NCI-H1436 (cell line): Measurements from ENCODE around the gene LANCL2.
A peak's percentile ranks its signal among the peaks of the same experiment; 100 is the strongest.
"Not testable (repeated sequence)": the region's sequence is repeated elsewhere in the genome, so short reads cannot be mapped to it uniquely, and the experiment has no call there.

ENCODE experiments used
- DNase-seq: peaks from one replicate; lab custom pipeline; 2025; lab: John Stamatoyannopoulos, UW

The LANCL2 gene

GRCh38 chr7:55362927-55363326 lies 2.2 kb upstream of the LANCL2 start:
- DNase-seq: no peak

DNA sequence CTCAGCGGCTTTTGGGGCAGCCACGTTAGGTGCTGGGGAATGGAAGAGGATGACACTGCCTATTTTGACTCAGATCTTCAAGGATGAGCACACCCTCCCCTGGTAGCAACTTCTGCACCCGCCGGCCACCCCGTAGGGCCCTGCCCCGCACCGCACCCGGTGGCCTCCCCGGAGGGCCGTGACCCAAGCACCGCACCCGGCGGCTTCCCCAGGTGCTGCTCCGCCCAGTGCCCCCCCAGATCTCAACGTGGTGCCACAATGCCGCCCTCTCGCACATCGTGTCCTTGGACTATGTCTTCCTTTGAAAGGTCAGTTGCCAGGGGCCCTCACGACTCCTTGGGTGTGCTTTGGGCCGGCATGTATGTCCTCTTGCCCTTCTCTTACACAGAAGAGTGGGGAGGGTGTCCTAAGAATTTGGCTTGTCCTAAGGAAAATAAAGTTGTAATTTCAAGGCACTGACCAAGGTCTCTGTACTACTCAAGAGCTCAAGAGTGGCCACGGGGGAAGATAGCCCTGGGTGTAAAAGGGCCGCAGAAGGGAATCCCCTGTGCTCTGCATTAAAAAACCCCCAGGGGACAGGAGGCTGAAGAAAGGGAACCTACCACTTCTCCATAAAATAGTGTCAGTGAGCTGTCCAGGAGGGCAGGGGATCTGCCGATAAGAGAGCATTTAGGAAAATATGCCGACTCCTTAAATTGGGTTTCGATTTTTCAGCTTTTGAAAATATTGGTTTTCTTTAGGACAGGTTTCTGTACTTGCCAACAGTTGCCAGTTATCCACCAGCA lies 1.6 kb upstream of the LANCL2 start:
- no peak for DNase-seq

GRCh38 chr7:55365675-55366460 lies 731 bp downstream of the LANCL2 start:
- peak; percentile 88 for DNase-seq

DNA sequence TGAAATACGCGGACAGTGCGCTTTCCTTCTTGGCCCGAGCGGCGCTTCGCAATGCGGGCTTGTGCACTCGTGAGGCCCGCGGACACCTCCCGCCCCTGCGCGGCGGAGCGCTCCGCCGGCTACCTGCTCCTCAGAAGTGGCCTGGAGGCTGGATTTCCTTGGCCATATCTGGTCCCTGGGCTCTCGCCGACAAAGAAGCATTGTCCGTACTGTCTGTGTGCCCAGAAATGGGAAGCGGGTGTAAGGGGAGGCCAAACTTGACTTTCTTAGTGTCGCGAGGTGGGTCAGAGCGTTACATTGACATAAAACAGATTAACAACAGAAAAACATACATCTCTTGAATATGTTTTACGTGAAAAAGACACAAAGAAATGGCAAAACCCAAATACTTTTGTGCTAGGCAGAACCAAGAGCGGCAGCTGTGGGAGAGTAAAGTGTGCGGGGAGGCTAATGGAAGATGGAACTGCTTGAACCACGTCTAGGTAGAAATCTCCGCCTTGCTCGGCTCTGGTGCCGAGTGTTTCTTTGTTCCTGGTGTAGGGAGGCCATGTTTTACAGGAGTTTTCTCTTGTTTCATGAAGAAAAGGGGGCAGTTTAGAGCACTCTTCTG lies 1.4 kb downstream of the LANCL2 start:
- DNase-seq: no peak

- DNase-seq: no peak
Observed at GRCh38 chr7:55367283-55367840, 2.2 kb downstream of the LANCL2 start.

DNA sequence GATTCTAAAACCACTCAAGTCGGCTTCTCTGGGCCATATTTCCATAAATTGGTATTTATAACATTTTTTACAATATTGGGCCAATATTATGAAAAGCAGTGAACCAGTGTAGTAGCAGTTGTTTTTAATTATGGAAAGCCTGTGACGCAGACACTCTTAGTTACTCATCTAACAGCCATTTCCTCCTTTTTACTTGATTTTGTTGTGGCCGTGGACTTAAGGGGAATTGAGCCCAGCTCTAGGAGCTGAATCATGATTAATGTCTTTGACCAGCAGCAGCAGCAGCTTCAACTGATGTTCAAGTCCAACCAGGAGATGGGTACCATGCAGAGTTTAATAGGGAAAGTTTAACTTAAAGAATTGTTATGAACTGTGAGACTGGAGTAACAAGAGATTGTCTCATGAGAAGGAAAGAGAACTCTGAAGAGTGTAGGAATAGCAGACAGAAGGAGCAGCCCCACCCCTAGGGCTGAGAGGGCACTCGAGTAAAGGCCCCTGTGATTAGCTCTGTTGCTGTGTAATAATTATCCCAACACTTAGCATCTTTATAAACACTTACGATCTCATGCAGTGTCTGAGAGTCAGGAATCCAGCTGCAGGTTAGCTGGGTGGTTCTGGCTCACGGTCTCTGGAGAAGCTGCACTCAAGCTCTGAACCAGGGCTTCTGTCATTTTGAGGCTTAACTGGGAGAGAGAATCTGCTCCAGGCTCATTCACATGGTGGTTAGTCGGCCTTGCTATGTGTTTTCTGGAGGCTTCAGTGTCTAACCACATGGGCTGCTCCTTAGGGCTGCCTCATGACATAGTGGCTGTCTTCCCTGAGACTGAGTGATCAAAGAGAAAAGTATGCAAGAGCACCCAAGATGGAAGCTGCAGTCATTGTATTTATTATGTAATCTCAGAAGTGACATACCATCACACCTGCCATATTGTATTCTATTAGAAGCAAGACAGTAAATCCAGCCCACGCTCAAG lies 4.6 kb downstream of the LANCL2 start:
- no peak for DNase-seq

- DNase-seq: no peak
Observed at GRCh38 chr7:55374213-55374612, 9.1 kb downstream of the LANCL2 start.

- DNase-seq: no peak
Observed at GRCh38 chr7:55375237-55375636, 10.1 kb downstream of the LANCL2 start.

DNA sequence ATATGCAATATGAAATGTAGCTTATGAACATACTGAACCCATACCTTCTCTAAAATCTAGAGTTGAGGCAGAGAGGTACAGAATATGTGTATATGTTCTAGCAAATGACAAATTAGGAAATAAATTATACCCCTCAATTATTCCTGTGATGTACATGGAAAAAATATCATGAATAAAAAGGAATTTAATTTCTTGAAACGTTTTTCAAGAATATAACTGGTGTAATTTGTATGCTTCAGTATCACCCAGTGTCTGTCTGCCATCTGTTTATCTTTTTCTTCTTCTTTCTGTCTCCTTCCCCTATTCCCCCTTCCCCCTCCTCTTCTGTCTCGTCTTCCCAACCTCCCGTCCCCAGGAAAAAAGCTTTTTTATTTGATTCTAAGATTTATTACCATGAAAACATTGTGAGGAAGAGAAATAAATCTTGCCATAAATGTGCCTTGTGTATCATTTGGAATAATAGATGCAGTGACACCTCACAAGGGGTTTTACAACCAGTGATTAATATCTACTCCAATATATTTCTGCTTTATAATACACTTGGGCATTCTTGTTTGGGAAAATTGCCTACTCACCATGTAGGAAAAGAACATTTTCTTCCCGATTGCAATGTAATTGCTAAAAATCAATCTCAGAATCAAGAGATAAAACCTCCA lies 12.2 kb downstream of the LANCL2 start:
- no peak for DNase-seq

DNA sequence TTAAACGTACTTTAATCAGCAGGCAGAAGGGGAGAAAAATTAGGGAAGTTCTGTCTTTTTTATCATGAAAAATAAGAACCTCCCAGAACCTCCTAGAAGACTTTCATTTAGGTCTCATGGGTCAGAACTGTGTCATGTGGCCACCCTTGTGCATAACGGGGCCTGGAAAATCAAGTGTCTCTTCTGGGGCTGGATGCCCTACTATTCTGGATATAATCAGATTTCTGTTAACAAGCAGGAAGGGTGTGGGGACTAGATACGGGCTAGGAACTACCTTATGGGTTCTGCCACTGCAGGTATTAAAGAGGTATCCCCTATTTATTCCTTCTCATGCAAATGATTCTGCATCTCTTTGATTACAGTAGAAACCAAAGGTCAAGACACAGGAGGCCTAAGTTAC lies 14.1 kb downstream of the LANCL2 start:
- DNase-seq: no peak

DNA sequence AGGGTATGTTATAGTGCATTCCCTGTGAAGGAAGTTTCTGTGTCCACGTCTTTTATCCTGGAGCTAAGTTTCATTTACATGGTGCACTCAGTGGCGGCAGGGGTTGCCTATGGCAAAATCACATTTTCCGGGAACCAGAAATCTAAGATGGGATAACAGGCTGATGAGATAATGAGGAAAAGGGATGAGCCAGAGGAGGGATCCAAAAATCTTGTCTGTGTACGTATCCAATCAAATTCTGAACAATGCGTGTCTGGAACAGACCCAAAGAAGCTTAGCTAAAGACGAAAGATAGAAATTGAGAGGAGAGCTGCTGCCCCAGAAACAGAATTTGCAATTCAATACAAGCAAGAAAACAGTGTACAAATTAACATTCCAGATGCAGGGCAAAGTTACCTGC lies 16.1 kb downstream of the LANCL2 start:
- DNase-seq: no peak

DNA sequence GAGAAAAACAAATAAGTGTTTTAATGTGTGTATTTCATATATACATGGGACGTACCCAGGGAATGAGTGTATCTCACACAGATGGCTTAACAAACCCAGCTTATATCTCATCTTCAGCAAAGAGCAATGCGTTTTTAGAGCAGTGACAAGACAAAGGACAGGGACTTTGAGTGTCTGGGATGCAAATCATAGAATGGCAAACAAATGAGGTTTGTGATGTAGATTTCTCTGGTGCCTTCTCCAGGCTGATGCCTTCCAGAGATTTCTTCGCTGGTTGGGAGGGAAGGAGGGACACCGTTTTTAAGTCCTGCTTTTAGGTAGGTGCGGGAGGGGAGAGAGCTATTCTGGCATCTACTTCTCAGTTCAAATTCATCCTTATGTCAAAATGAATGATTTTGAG lies 16.6 kb downstream of the LANCL2 start:
- no peak for DNase-seq

GRCh38 chr7:55382251-55382650 lies 17.1 kb downstream of the LANCL2 start:
- no peak for DNase-seq

DNA sequence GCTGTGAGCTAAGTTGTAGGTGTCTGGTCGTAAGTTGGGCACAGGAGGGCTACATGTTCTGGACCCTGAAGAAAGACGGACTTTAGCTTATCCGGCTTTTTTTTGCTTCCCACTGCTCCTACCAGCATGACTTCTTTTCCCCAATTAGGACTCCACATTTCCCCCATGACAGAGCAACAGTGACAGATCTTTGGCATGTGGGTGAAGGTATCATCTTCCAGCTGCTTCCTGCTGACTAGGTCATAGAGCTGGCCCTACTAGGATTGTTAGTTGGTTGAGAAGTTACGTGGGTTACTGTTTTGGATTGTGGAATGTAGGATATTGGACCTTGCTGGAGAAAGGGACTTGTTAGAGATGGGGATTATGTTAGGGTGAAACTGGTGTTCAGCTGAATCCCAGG lies 21.4 kb downstream of the LANCL2 start:
- DNase-seq: no peak

DNA sequence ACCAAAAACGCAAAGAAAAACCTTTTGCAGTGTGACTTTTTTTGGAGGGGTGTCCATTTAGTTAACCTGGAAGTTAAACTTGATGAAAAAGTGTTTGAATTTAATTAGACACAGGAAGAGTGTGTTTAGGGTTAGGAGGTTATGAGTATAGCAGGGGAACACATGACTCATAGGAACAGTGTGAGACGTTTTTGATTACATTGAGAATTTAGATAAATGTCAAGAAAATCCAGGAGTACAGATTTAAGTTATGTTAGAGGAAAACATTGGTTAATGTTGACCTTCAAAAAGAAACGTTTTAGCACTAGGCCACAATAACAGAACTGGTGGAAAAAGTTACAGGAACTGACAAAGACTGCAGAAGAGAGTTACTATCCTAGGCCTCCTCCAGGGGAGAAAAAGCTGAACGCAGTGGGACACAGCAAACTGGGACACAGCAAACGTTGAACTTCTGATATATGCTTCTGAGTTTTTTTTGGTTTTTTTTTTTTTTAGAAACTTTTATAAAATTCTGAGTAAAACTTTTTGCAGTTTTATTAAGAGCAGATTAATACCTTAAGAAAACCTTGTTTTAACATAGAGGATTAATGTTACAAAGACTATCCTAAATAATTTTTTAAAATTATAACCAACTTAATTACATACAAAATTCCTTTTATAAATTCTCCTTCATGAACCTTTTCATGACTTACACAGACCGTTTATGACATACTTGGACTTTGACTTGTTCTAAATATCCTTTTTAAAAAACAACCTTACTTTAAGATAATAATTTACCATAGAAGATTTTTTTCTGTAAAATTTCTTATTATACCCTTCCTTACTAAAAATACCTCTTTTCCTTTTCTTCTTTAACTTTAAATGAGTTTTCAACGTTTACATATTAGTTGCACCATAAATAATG lies 22.2 kb downstream of the LANCL2 start:
- DNase-seq: no peak

- DNase-seq: no peak
Observed at GRCh38 chr7:55396233-55396785, 31.2 kb downstream of the LANCL2 start.

DNA sequence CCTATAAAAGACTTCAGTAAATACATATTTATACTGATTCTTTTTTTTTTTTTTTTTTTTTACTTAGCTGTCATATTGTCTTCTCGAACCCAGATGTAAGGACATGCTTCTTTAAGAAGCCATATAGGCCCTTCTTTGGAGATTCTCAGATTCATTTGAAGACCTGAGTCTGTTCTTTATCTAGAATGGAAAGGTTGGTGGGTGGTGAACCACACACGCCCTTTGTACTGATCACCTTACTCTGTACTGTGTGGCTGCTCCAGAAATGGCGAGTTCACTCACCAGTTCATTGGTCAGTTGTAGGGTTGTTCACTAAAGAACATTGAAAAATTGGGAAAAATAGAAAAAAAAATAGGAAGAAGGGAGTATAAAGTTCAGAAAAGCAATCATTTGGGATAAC lies 32.5 kb downstream of the LANCL2 start:
- DNase-seq: no peak

DNA sequence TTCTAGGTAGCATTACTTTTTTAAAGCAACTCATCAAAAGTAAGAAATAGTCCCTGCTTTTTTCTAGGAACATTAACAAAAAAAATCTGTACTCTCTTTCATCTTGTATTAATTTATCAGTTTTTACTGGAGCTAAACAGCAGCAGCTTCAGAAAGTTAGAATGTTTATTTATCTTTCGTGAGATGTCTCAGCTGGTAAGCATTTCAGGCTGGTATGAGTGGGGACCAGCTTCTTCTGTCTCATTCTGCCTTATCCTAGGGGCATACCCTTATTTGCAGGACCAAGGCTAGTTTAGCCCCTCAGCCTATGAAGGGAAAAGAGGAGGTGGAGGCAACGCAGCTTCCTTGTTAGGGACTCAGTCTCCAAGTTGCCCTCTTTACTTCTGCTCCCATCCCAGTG lies 35.1 kb downstream of the LANCL2 start:
- no peak for DNase-seq

DNA sequence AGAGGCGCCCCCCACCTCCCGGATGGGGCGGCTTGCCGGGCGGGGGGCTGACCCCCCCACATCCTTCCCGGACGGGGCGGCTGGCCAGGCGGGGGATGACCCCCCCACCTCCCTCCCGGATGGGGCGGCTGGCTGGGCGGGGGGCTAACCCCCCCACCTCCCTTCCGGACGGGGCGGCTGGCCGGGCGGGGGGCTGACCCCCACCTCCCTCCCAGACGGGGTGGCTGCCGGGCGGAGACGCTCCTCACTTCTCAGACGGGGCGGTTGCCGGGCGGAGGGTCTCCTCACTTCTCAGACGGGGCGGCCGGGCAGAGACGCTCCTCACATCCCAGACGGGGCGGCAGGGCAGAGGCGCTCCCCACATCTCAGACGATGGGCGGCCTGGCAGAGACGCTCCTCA lies 37.4 kb downstream of the LANCL2 start:
- DNase-seq: not testable (repeated sequence)
